IPS-NIHi7 (cell line): ENCODE data around the gene PLD4.

Experiments
- DNase-seq: peaks from one replicate; pipeline ENCODE4 v3.0.0; 2012; ENCODE audit warnings: mixed read lengths; ENCODE audit errors: extremely low spot score

Gene PLD4

DNA sequence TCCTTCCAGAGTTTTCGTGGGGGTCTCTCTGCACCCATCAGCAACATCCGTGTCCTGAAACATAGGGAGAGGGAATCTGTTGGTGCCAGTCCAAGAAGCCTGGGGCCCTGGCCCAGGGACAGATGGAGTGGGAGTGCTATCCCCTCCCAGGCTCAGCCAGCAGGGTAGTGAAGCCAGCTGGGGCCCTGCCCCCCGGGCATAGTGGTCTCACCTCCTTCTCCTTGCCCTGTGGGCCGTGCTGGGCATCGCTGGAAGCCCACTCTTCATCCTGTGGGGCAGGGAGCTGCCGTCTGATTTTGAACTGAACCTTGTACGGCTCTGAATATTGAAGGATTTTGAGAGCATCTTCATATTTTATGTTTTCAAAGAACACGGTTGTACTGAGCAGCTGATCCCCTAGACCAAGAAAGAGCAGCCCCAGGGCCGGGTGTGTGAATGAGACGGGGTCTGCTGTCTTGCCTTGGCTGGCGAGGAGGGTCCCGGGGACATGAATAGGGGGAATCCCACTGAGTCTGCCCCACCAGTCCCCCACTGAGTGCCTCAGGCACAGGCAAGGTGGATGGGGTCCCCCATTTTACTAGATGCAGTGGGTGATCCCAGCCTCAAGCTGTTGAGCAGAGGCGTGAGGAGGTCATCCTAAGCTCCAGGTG, 30.2 kb downstream of the PLD4 start:
- DNase-seq, result no peak

GRCh38 chr14:104955396-104955770, 30.7 kb downstream of the PLD4 start:
- DNase-seq, result no peak

- no peak for DNase-seq
Measured at GRCh38 chr14:104956290-104956890, 31.7 kb downstream of the PLD4 start.

DNA sequence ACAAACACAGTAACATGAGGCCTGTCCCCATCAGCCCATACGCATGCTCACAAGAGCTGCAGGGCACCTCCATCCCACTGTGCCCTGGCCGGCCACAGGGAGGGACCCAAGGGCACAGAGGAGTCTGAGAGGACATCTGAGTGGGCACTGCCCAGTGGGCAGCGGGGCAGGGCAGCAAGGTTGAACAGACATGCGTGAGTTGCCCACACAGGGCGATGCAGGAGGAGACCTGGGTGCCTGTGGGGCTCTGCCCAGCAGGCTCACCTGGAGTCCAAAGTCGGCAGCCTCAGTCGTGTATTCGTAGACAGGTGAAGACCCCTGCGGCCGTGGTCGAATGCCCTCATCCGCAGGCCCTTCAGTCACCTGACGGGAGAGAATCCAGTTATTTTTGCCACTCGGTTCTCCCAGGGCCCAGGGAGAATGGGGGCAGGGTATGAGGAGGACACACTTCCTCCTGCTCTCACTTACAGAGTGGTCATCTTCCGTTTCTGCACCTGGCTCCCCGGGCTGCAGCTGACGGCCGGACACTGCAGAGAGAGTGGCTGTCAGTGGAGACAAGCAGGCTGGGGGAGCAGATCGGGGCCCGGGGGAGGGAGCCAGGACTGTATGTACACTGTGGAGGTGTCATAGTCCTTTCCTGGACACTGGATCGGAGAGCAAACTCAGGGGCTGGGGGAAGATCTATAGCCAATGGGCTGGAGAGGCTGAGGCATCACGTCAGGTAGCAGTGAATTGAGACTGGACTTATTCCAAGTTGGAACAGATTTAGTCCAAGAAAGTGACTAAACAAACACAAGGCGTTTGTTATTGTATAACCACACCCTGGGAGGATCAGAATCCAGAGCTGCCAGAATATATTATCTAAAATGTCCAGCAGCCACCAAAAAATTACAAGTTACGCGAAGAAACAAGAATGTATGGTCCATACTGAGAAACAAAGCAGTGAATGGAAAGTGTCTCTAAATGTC, 32.8 kb downstream of the PLD4 start:
- no peak for DNase-seq

GRCh38 chr14:104964546-104964945, 39.9 kb downstream of the PLD4 start:
- no peak for DNase-seq

GRCh38 chr14:104965561-104966231, 41.0 kb downstream of the PLD4 start:
- DNase-seq, result no peak

- no peak for DNase-seq
Measured at GRCh38 chr14:104966261-104966865, 41.7 kb downstream of the PLD4 start.

DNA sequence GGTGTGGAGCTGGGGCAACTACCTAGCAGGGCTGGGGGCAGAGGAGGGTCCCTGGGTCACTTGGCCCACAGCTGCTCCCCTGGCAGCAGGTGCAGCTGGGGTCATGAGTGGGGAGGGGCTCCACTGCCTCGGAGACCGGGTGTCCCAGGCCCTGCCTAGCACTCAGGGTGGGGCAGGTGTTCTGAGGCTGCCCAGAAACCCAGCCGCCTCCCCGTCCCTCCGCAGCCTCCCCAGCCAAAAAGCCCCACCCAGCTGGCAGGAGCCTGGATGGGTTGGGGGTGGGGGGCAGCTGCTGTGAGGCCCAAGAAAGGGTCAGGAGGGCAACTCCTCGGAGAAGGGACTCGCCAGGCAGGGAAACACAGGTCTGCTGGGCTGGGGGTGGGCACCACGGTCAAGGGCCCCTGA, 42.3 kb downstream of the PLD4 start:
- DNase-seq, result no peak

DNA sequence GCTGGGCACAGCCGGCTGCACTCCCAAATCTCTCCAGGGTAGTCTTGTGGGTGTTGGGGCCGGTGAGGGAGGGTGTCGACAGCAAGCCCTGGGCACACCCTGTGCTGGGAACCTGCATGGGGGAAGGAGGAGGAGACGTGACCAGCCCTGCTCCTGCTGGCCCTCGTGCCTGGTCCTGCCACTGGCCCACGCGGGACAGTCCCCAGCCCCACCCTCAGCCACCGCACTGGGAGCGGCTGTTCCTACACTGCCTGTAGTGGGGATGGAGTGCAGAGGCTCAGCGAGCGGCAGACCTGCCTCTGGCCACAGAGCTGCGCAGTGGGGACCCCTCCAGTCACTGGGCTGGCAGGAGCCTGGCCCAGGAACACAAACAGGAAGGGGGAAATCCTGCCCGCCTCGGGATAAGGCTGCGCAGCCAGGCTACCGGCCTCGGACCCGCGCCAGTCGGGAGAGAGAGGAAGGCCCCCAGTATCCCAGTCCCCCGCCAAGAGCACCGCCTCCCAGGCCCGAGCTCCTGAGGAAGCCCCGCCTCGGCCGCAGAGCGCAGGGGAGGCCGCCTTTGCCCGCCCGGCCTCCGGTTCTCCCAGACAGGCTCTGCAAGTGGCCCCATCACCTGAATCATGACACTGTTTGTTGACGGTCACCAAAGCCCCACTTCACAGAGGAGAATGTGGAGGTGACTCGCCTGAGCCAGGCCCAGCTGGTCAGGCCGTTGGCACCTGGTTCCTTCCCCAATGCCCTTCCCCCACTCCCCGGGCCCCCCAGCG, 42.9 kb downstream of the PLD4 start:
- peak; percentile 70 for DNase-seq

- DNase-seq, result peak; percentile 68
Measured at GRCh38 chr14:104968153-104968527, 43.5 kb downstream of the PLD4 start.

DNA sequence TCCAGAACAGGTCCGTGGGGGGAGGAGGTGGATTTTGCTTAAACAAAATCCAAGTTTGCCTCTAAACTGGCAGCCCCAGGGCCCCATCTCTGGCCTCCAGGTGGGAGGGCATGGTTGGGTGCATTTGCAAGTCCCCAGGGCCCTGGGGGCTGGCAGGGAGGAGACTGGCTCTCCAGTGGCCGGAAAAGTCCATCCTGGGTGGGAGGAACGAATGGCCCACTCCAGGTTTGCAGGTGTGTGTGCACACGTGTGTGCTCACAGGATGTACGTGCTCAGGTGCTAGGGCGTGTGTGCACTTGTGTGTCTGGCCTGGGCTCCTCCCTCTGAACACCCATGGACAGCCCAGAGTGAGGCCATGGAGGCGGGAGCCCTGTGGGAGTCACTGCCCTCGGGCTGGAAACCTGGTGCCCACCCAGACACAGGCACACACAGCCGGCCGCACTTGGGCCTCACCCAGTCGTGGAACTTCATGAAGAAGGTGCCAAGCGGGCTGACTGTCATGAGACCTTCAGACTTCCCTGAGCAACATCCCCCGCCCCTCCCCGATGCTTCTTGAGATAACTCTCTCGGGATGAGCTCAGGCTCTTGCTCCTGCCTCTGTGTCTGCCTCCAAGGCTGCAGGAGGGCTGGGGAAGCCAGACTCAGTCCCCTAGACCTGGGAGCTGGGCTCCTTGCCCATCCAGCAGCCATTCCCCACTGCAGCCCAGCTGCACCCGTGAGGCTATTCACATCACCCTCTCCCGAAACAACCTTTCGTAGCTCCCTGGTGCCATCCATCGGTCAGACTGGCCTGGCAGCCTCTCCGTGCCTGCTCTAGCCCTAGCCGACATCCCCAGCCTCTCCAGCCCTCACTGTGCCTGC, 44.1 kb downstream of the PLD4 start:
- DNase-seq, result no peak

GRCh38 chr14:104969741-104970230, 45.1 kb downstream of the PLD4 start:
- no peak for DNase-seq

GRCh38 chr14:104970231-104971068, 45.8 kb downstream of the PLD4 start:
- no peak for DNase-seq

DNA sequence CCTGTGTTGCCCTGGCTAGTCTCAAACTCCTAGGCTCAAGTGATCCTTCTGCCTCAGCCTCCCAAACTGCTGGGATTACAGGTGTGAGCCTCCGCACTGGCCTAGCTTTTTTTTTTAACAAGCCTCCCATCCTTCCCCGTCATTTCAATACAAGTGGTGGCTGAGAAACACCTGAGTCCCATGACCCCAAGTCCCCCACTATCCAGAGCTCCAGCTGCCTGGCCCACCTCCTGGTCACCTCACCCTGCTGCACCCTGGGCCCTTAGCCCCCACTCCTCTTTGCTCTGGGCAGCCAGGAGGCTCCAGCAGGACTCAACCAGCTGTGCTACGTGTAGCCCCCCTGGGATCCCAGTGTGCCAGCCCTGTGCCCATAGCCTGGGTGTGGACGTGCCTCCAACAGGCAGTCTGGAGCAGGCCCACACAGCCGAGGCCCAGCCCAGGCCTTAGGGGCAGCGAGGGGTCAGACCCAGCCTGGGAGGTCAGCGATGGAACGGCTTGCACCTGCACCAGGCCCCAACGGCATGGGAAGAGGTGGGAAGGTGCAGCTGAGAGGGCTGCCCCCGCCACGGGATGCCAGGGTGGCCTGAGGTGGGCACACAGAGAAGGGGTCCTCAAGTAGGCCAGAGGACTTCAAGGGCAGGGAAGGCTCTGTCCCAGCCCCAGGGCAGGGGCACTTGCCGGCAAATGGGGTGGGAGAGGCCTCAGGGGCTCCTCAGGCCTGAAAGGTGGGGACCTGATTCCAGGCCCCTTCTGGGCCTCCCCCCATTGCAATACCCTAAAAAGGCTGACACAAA, 47.0 kb downstream of the PLD4 start:
- no peak for DNase-seq

GRCh38 chr14:104972301-104973134, 47.8 kb downstream of the PLD4 start:
- DNase-seq, result no peak

DNA sequence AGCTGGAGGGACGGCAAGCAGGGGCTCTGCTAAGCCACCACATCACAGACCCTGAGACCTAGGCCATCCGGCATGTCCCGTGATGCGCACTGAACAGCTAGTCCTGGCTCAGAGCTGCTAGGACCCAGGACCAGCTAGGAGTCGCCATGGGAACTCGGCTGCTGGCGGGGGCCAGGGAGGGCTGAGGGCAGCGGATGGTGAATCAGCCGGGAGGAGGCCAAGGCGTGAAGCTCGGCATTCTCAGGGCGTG, 48.4 kb downstream of the PLD4 start:
- DNase-seq, result peak; percentile 50

DNA sequence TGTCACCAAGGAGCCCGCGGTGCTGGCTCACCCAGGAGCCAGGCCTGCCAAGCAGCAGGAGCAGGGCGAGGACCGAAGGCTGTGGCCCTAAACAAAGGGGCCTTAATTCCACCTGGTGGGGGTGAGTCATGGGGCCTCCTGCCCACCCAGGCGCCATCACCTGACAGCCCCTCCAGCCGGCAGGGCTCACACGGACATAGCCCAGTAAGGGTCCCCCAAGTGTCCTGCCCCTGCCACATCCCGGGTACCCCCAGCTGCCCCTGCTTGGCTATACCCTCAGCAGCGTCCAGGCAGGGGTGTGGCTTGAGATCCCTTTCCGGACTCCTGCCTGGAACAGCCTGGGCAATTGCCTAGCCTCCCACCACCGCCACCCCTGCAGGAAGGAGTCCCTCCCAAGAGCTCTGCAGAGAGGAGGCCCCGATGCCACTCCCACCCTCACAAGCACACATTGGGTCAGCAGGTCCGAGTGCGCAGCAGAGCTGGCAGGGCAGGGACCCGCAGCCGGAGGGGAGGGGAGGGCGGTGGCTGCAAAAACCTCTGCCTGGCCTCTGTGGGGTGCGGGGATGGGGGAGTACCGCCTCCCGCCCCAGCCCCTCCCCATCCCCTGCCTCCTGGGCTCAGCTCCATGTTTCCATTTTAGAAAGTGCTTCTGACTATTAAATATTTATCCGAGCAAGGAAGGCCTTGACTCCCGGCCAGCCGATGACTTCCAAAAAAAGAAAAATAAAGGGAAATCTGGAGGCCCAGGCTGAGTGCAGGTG, 48.9 kb downstream of the PLD4 start:
- DNase-seq, result no peak
